IgD-negative memory B cell (primary cell): Measurements from ENCODE around the gene DDX55. TPM values are rescaled to one million over a fixed set of nuclear protein-coding genes. Genes with fewer than 3 reads are reported as not detected.
"Not testable (repeated sequence)": the region's sequence is repeated elsewhere in the genome, so short reads cannot be mapped to it uniquely, and the experiment has no call there.

Experiments used
- H3K27ac Mint-ChIP-seq, 3 donors: one replicate each; pipeline ENCODE4 v1.8.0; 2020 to 2022; ENCODE audit warnings: mild to moderate bottlenecking in 3 of 3, mixed read lengths in 3 of 3, moderate library complexity in 1 of 3
- H3K27me3 Mint-ChIP-seq: one replicate; pipeline ENCODE4 v1.8.0; 2021; ENCODE audit warnings: mixed read lengths
- H3K36me3 Mint-ChIP-seq: one replicate; pipeline ENCODE4 v1.8.0; 2020; ENCODE audit warnings: mild to moderate bottlenecking, mixed read lengths
- H3K4me1 Mint-ChIP-seq, 3 donors: one replicate each; pipeline ENCODE4 v1.8.0; 2020 to 2022; ENCODE audit warnings: mixed read lengths in 3 of 3, mild to moderate bottlenecking in 1 of 3
- H3K4me3 Mint-ChIP-seq, 4 donors: one replicate each; pipeline ENCODE4 v1.8.0; 2020 to 2022; ENCODE audit warnings: mild to moderate bottlenecking in 4 of 4, mixed read lengths in 4 of 4, moderate library complexity in 3 of 4
- H3K9me3 Mint-ChIP-seq, 3 donors: one replicate each; pipeline ENCODE4 v1.8.0; 2020 to 2021; ENCODE audit warnings: mixed read lengths in 3 of 3, mild to moderate bottlenecking in 1 of 3
- polyA plus RNA-seq: library from polyadenylated mRNA; unstranded; fragments of 300-500 nt; fragmentation: Illumina TruSeq; gene quantifications from one replicate; pipeline ENCODE4 v1.2.3, GENCODE V29; 2021

The DDX55 gene
- polyA plus RNA-seq: 23.5 TPM

DNA sequence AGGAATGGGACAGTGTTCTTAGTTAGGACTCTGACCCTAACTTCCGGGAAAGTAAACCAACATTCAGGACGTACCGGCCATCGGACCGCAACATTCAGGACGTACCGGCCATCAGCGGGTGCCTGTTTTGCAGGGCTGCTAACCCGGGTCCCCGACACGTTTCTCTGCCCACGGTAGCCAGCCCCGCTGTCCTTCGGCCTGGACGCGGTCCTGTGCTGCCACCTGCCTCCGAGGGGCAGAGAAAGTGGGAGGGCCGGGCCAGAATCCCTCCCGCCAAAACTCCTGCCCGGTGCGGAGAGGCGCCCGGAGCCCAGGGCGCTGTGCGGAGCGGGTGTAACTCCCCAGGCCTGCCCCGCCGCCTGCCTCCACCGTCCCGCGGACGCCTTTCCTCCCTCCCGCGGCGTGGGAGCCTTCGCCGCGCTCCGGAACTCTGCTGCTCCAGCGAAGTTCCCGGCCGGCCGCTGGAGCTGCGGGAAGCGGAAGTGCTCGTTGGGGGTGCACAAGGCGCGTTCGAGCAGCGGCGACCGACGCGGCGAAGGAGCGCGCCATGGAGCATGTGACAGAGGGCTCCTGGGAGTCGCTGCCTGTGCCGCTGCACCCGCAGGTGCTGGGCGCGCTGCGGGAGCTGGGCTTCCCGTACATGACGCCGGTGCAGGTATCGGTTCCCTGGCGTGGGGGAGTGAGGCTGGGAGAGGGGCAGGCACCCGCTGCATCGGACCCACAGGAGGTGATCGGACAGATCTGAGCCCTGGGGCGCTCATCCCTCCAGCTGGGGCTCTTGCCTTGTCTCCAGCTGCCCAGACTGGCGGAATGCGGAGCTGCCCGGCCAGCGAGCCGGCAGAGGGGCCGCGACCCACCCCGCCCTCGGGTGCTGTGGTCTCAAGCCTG is at the start of gene DDX55:
TSS of gene DDX55 (plus strand) at position 498 of the 888 bp plus-strand sequence. CDS start at position 548, 50 bp downstream.
- Mint-ChIP-seq H3K36me3 (peaks cover 2% of the 10 kb centered on the region), H3K4me1 (peaks cover 13 to 23% (median 21%) of the 10 kb centered on the region in 3 donors), H3K27me3 (no peaks in the 10 kb centered on the region), H3K9me3 (no peaks in the 10 kb centered on the region), H3K4me3 (peak within 1 kb of the TSS; percentile 98 to 99 (median 98)), H3K27ac (peak within 1 kb of the TSS; percentile 40 to 97 (median 96))

DNA sequence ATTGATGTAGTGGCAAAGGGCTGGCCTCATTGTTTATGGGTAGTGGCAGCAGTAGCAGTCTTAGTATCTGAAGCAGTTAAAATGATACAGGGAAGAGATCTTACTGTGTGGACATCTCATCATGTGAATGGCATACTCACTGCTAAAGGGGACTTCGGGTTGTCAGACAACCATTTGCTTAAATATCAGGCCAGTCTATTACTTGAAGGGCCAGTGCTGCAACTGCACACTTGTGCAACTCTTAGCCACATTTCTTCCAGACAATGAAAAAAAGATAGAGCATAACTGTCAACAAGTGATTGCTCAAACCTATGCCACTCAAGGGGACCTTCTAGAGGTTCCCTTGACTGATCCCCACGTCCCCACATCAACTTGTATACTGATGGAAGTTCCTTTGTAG is 47.8 kb upstream of the DDX55 start:
- H3K9me3 Mint-ChIP-seq, H3K36me3 Mint-ChIP-seq, H3K27ac Mint-ChIP-seq, H3K4me3 Mint-ChIP-seq, H3K4me1 Mint-ChIP-seq, H3K27me3 Mint-ChIP-seq: not testable (repeated sequence)

GRCh38 chr12:123554843-123555242 is 47.1 kb upstream of the DDX55 start:
- not testable (repeated sequence) for H3K36me3 Mint-ChIP-seq, H3K9me3 Mint-ChIP-seq, H3K4me3 Mint-ChIP-seq, H3K27me3 Mint-ChIP-seq, H3K4me1 Mint-ChIP-seq, H3K27ac Mint-ChIP-seq

DNA sequence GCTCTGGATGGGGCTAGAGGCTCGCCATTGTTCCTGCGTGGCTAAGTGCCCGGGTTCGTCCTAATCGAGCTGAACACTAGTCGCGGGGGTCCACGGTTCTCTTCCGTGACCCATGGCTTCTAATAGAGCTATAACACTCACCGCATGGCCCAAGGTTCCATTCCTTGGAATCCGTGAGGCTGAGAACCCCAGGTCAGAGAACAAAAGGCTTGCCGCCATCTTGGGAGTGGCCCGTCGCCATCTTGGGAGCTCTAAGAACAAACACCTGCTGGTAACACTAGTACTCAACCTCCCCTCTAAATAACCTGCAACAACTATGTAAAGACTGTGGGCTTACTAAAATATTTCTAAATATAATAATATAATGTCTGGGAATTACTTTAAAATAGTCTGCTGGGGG is 43.4 kb upstream of the DDX55 start:
- H3K4me3 Mint-ChIP-seq, H3K27ac Mint-ChIP-seq, H3K36me3 Mint-ChIP-seq: not testable (repeated sequence)

GRCh38 chr12:123559468-123559867 is 42.4 kb upstream of the DDX55 start:
- Mint-ChIP-seq H3K27ac (no peak overlapping the region), H3K27me3 (no peaks in the 10 kb centered on the region), H3K9me3 (no peaks in the 10 kb centered on the region)

More for the DNA sequence above, 43.4 kb upstream of the DDX55 start:
- H3K4me1 Mint-ChIP-seq, H3K9me3 Mint-ChIP-seq, H3K27me3 Mint-ChIP-seq: not testable (repeated sequence)

DNA sequence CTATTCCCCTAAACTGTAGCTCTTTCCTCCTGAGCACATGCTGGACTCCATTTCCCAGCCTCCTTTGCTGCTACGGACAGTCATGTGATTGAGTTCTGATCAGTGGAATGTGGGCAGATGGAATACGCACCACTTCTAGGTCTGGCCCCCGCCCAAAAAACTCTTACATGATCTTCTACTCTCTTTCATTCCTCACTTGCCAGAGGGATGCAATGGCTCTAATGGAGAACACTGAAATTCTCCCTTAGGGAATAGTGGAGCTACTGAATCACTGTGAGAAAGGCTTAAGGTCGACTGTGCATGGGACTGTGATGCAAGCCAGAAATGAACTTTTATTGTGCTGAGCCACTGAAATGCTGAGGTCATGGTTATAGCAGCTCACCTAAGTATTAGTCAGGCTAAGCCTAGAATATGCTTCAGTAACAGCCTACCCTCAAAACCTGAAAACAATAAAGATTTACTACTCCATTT is 30.5 kb upstream of the DDX55 start:
- H3K36me3 Mint-ChIP-seq: no peaks in the 10 kb centered on the region
- peak overlapping the region in 1 of 4 donors; percentile 20 for H3K4me3 Mint-ChIP-seq
- peaks cover 0 to 1% (median 0%) of the 10 kb centered on the region in 3 donors for H3K9me3 Mint-ChIP-seq
- H3K27ac Mint-ChIP-seq: no peak overlapping the region
- peaks cover 6% of the 10 kb centered on the region for H3K27me3 Mint-ChIP-seq
- H3K4me1 Mint-ChIP-seq: no peaks in the 10 kb centered on the region

More at GRCh38 chr12:123559468-123559867, 42.4 kb upstream of the DDX55 start:
- Mint-ChIP-seq H3K4me3 (no peak overlapping the region), H3K36me3 (no peaks in the 10 kb centered on the region), H3K4me1 (peaks cover 0 to 2% (median 0%) of the 10 kb centered on the region in 3 donors)

- peaks cover 4% of the 10 kb centered on the region for H3K27me3 Mint-ChIP-seq
- H3K27ac Mint-ChIP-seq: no peak overlapping the region
- H3K4me3 Mint-ChIP-seq: no peak overlapping the region
- H3K4me1 Mint-ChIP-seq: no peaks in the 10 kb centered on the region
- H3K9me3 Mint-ChIP-seq: peaks cover 0 to 1% (median 0%) of the 10 kb centered on the region in 3 donors
- H3K36me3 Mint-ChIP-seq: no peaks in the 10 kb centered on the region
Measured at GRCh38 chr12:123572391-123572790, 29.5 kb upstream of the DDX55 start.

DNA sequence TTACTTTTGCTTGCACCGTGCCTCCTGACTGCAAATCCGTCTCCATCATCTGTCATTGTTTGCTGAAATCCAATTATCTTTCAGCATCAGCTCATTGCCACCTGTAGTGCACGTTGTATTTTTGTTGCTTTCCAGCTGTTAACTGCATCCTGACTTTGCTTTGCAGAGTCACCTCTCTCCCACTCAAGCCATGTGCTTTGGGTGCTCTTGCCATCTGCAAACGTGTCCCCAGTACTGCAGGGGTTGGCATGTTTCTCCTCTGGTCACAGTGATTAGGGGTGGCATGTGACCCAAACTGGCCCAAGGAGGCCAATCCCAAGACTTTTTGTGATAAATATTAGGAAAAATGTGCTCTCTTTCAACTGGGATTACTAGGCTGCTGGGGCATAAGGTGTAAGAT is 28.0 kb upstream of the DDX55 start:
- Mint-ChIP-seq H3K27ac (peak overlapping the region in 1 of 3 donors; percentile 86), H3K4me1 (no peaks in the 10 kb centered on the region), H3K4me3 (no peak overlapping the region), H3K27me3 (peaks cover 4% of the 10 kb centered on the region), H3K9me3 (peaks cover 0 to 1% (median 0%) of the 10 kb centered on the region in 3 donors), H3K36me3 (no peaks in the 10 kb centered on the region)

- H3K36me3 Mint-ChIP-seq: no peaks in the 10 kb centered on the region
- no peak overlapping the region for H3K4me3 Mint-ChIP-seq
- H3K27ac Mint-ChIP-seq: no peak overlapping the region
- H3K4me1 Mint-ChIP-seq: no peaks in the 10 kb centered on the region
- H3K9me3 Mint-ChIP-seq: peaks cover 0 to 1% (median 0%) of the 10 kb centered on the region in 3 donors
- no peaks in the 10 kb centered on the region for H3K27me3 Mint-ChIP-seq
Measured at GRCh38 chr12:123576611-123577010, 25.3 kb upstream of the DDX55 start.

DNA sequence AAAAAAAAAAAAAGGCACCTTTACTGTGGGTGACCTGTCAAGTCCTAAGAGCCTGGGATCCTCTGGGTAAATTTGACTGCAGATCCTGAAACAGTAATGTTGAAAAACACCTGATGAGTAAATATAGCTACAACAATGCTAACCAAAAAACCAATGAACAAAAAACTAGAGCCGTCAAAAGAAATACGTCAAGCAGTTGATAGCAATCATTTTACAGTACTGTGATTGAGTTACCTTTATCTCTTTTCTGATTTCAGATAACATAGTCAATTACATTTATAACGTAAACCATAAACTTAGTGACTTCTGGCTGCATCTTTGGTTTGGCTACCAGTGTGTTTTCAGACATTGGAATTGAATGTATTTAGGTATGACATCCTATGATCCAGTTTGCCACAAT is 23.7 kb upstream of the DDX55 start:
- Mint-ChIP-seq H3K36me3 (no peaks in the 10 kb centered on the region), H3K9me3 (peaks cover 0 to 1% (median 0%) of the 10 kb centered on the region in 3 donors), H3K27me3 (no peaks in the 10 kb centered on the region), H3K4me3 (no peak overlapping the region), H3K4me1 (peaks cover 9% of the 10 kb centered on the region in 3 donors), H3K27ac (peak overlapping the region in 1 of 3 donors; percentile 75)

DNA sequence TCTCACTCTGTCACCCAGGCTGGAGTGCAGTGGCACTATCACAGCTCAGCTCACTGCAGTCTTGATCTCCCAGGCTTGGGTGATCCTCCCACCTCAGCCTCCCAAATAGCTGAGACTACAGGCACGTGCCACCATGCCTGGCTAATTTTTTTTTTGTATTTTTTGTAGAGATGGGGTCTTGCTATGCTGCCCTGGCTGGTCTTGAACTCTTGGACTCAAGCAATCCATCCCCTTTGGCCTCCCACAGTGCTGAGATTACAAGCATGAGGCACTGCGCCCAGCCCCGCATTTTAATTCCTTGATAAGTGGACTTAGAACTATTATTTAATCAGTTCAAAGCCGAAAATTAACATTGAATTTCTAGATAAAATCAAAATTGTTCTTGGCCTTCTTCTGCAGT is 23.1 kb upstream of the DDX55 start:
- not testable (repeated sequence) for H3K36me3 Mint-ChIP-seq, H3K9me3 Mint-ChIP-seq, H3K27ac Mint-ChIP-seq, H3K4me3 Mint-ChIP-seq, H3K27me3 Mint-ChIP-seq, H3K4me1 Mint-ChIP-seq

DNA sequence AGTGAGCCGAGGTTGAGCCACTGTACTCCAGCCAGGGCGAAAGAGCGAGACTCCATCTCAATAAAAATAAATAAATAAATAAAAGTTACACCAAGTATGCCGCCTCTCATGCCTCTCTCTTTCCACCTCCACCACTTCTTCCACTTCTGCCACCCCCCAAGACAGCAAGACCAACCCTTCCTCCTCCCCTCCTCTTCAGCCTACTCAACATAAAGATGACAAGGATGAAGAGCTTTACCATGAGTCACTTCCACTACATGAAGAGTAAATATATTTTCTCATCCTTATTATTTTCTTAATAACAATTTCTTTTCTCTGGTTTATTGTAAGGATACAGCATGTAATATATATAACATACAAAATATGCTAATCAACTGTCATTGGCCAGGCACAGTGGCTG is 21.1 kb upstream of the DDX55 start:
- Mint-ChIP-seq H3K9me3 (no peaks in the 10 kb centered on the region), H3K27ac (peak overlapping the region in 1 of 3 donors; percentile 67), H3K4me1 (peaks cover 13 to 19% (median 15%) of the 10 kb centered on the region in 3 donors), H3K4me3 (peak overlapping the region in 2 of 4 donors; percentile 21 to 35), H3K27me3 (no peaks in the 10 kb centered on the region), H3K36me3 (no peaks in the 10 kb centered on the region)

- peaks cover 18 to 30% (median 21%) of the 10 kb centered on the region in 3 donors for H3K4me1 Mint-ChIP-seq
- H3K9me3 Mint-ChIP-seq: no peaks in the 10 kb centered on the region
- no peaks in the 10 kb centered on the region for H3K36me3 Mint-ChIP-seq
- peak overlapping the region in 1 of 3 donors; percentile 46 for H3K27ac Mint-ChIP-seq
- peak overlapping the region in 1 of 4 donors; percentile 35 for H3K4me3 Mint-ChIP-seq
- H3K27me3 Mint-ChIP-seq: no peaks in the 10 kb centered on the region
Measured at GRCh38 chr12:123591702-123592481, 10.0 kb upstream of the DDX55 start.

- Mint-ChIP-seq H3K36me3 (no peaks in the 10 kb centered on the region), H3K4me1 (peaks cover 10 to 23% (median 15%) of the 10 kb centered on the region in 3 donors), H3K27me3 (no peaks in the 10 kb centered on the region), H3K9me3 (no peaks in the 10 kb centered on the region), H3K4me3 (no peak overlapping the region), H3K27ac (no peak overlapping the region)
Measured at GRCh38 chr12:123595729-123596128, 6.2 kb upstream of the DDX55 start.

- H3K27ac Mint-ChIP-seq: no peak overlapping the region
- H3K4me1 Mint-ChIP-seq: peaks cover 8 to 24% (median 14%) of the 10 kb centered on the region in 3 donors
- no peak overlapping the region for H3K4me3 Mint-ChIP-seq
- no peaks in the 10 kb centered on the region for H3K9me3 Mint-ChIP-seq
- no peaks in the 10 kb centered on the region for H3K27me3 Mint-ChIP-seq
- H3K36me3 Mint-ChIP-seq: no peaks in the 10 kb centered on the region
Measured at GRCh38 chr12:123597100-123597499, 4.8 kb upstream of the DDX55 start.
